ENCODE measurements around the gene TEX11.
"Not testable (repeated sequence)": the region's sequence is repeated elsewhere in the genome, so short reads cannot be mapped to it uniquely, and the experiment has no call there.

TEX11 gene

DNA sequence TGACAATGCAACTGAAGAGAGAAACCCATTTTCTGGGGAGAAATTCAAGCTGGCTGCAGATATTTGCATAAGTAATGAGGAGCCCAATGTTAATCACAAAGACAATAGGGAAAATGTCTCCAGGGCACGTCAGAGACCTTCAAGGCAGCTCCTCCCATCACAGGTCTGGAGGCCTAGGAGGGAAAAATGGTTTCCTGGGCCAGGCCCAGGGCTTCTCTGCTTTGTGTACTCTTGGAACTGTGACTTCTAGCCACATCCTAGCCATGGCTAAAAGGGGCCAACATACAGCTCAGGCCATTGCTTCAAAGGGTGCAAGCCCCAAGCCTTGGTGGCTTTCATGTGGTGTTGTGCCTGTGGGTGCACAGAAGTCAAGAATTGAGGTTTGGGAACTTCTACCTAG is 321.4 kb downstream of the TEX11 start:
- not testable (repeated sequence) for DNase-seq (ENCODE audit: low spot score)

DNA sequence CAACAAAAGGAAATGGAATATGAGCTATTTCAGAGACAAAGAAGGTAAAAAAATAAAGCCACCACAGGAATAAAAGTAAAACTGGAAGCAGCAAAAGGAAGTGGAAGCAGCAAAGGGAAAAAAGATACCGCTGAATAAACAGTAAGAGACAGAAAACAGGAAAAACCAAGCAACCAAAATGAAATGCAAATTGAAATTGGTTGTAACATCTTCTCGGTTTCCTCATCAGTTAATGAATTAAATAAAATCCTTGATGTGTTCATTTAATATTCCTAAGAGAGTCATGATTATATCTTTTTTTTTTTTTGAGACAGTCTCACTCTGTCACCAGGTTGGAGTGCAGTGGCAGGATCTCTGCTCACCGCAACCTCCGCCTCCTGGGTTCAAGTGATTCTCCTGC is 331.1 kb downstream of the TEX11 start:
- no peak for DNase-seq (ENCODE audit: low spot score)

DNA sequence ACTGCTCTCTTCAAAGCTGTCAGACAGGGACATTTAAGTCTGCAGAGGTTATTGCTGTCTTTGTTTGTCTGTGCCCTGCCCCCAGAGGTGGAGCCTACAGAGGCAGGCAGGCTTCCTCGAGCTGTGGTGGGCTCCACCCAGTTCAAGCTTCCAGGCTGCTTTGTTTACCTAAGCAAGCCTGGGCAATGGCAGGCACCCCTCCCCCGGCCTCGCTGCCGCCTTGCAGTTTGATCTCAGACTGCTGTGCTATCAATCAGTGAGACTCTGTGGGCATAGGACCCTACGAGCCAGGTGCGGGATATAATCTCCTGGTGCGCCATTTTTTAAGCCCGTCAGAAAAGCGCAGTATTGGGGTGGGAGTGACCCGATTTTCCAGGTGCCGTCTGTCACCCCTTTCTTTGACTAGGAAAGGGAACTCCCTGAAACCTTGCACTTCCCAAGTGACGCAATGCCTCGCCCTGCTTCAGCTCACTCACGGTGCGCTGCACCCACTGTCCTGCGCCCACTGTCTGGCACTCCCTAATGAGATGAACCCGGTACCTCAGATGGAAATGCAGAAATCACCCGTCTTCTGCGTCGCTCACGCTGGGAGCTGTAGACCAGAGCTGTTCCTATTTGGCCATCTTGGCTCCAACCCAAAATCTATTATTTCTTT is 338.5 kb downstream of the TEX11 start:
- DNase-seq (ENCODE audit: low spot score): not testable (repeated sequence)

GRCh38 chrX:70554948-70555347 is 353.6 kb downstream of the TEX11 start:
- no peak for DNase-seq (ENCODE audit: low spot score)

DNA sequence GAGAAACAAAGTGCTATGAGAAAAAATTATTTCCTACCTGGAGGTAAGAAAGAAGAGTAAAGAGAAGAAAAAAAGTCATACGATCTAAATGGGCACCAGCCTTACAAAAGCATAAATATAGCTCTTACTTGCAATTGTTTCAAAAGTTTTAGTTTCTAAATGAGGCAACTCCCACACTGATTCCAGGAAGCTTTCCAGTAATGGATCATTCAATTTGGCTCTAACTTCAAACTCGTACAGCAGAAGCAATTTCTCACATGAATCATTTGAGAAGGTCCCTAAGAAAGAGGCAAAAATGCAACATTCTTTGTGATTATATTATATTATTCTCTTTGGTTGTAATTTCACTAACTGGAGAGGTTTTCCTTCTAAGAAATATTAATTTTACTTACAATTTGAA is 354.0 kb downstream of the TEX11 start:
- DNase-seq (ENCODE audit: low spot score): peak; percentile 12

GRCh38 chrX:70554081-70554480 is 354.4 kb downstream of the TEX11 start:
- peak; percentile 9 for DNase-seq (ENCODE audit: low spot score)

GRCh38 chrX:70553516-70553915 is 355.0 kb downstream of the TEX11 start:
- DNase-seq (ENCODE audit: low spot score): no peak

- DNase-seq (ENCODE audit: low spot score): no peak
Measured at GRCh38 chrX:70552130-70552704, 356.3 kb downstream of the TEX11 start.

DNA sequence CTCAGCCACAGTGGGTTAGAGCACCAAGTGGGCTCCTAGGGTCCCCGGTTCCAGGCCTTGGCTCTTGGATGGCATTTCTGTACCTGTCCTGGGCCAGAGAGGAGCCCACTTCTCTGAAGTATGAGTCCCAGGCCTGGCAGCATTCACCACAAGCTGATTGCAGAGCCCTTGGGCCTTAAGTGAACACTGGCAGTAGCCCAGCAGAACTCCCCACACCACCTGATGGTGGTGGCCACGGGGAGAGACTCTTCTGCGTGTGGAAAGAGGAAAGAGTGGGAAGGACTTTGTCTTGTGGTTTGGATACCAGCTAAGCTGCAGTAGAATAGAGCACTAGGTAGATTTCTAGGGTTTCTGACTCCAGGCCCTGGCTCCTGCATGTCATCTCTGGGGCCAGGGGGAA is 359.1 kb downstream of the TEX11 start:
- DNase-seq (ENCODE audit: low spot score): no peak

DNA sequence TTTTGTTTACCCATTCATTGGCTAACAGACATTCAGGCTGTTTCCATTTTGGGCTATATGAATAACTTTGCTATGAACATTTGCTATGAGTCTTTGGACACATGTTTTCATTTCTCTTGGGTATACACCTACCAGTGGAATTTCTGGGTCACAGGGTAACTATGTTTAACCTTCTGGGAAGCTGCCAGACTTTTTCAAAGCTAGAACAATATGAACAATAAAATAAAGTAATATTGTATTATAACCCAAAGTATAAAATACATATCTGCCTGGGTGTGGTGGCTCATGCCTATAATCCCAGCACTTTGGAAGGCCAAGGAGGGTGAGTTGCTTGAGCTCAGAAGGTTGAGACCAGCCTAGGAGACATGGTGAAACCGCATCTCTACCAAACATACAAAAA is 373.3 kb downstream of the TEX11 start:
- no peak for DNase-seq (ENCODE audit: low spot score)

GRCh38 chrX:70527610-70528345 is 380.7 kb downstream of the TEX11 start:
- no peak for DNase-seq (ENCODE audit: low spot score)

- DNase-seq (ENCODE audit: low spot score): no peak
Measured at GRCh38 chrX:70527053-70527452, 381.5 kb downstream of the TEX11 start.

GRCh38 chrX:70525733-70526132 is 382.8 kb downstream of the TEX11 start:
- DNase-seq (ENCODE audit: low spot score): no peak

GRCh38 chrX:70515692-70516091 is 392.8 kb downstream of the TEX11 start:
- DNase-seq (ENCODE audit: low spot score): not testable (repeated sequence)

DNA sequence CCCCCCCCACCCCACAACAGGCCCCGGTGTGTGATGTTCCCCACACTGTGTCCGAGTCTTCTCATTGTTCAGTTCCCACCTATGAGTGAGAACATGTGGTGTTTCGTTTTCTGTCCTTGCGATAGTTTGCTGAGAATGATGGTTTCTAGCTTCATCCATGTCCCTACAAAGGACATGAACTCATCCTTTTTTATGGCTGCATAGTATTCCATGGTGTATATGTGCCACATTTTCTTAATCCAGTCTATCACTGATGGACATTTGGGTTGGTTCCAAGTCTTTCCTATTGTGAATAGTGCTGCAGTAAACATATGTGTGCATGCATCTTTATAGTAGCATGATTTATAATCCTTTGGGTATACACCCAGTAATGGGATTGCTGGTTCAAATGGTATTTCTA is 393.2 kb downstream of the TEX11 start:
- not testable (repeated sequence) for DNase-seq (ENCODE audit: low spot score)

DNA sequence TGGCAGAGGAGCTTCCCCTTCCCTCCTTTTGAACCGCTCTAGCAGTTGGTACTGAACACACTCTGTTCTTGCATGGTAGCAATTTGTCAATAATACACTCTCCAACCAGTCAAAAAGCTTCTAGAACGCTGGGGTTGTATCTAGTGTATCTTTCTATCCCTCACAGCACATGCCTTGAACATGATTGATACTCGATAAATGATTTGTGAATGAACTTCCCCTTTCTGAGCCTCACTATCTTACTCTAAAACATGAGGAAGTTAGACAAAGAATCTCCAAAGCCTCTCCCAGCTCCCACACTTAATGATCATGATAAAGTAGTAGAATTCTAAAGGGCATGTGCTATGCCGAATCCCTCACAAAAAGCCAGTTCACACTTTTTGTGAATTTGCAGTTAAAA is 399.4 kb downstream of the TEX11 start:
- DNase-seq (ENCODE audit: low spot score): no peak

GRCh38 chrX:70508296-70508911 is 400.1 kb downstream of the TEX11 start:
- no peak for DNase-seq (ENCODE audit: low spot score)

- DNase-seq (ENCODE audit: low spot score): no peak
Measured at GRCh38 chrX:70505451-70505841, 403.1 kb downstream of the TEX11 start.

GRCh38 chrX:70504772-70505450 is 403.6 kb downstream of the TEX11 start:
- DNase-seq (ENCODE audit: low spot score): no peak

GRCh38 chrX:70500826-70501225 is 407.7 kb downstream of the TEX11 start:
- DNase-seq (ENCODE audit: low spot score): no peak

- no peak for DNase-seq (ENCODE audit: low spot score)
Measured at GRCh38 chrX:70498129-70498528, 410.4 kb downstream of the TEX11 start.

GRCh38 chrX:70497026-70497425 is 411.5 kb downstream of the TEX11 start:
- DNase-seq (ENCODE audit: low spot score): no peak

All from AG20443 (cell line).